Activated naive CD8-positive, alpha-beta T cell treated with anti-CD3 and anti-CD28 coated beads, Interleukin-2, amount 50 U/mL, for 24 hours (primary cell): Measurements from ENCODE around the gene PTPRN2.

Experiments
- ATAC-seq: fragments of 150-1000 bp; cut with Tn5 transposase; one replicate; pipeline ENCODE4 v1.10.0; 2021
- DNase-seq: peaks from one replicate; pipeline ENCODE4 v3.0.0; 2021
- H3K27ac Mint-ChIP-seq: one replicate; pipeline ENCODE4 v1.8.0; 2021; ENCODE audit warnings: mild to moderate bottlenecking, mixed read lengths
- H3K27me3 Mint-ChIP-seq: one replicate; pipeline ENCODE4 v1.8.0; 2021; ENCODE audit warnings: mixed read lengths
- H3K36me3 Mint-ChIP-seq: one replicate; pipeline ENCODE4 v1.8.0; 2021; ENCODE audit warnings: low read depth, mixed read lengths
- H3K4me1 Mint-ChIP-seq: one replicate; pipeline ENCODE4 v1.8.0; 2021; ENCODE audit warnings: mixed read lengths
- H3K4me3 Mint-ChIP-seq: one replicate; pipeline ENCODE4 v1.8.0; 2021; ENCODE audit warnings: mild to moderate bottlenecking, moderate library complexity, mixed read lengths
- H3K9me3 Mint-ChIP-seq: one replicate; pipeline ENCODE4 v1.8.0; 2021; ENCODE audit warnings: mixed read lengths

The PTPRN2 gene

DNA sequence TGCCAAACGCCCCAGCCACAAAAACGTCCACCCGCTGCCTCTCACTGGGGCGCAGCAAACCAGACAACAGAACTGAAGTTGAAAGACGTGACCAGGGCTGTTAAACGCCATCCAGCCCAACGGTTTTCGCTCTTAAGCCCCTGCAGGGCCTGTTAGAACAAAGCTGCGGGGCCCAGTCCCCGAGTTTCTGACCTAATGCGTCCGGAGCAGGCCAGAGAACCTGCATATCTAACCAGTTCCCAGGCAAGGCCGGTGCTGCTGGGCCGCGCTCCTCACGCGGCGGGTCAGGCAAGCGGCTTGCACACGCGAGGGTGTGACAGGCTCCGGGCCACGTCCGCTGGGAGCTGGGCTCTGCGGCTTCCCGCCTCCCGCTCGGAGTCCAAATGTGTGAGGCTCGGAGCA, 87.0 kb downstream of the PTPRN2 start:
- peaks cover 20% of the 10 kb centered on the region for H3K27me3 Mint-ChIP-seq
- H3K4me3 Mint-ChIP-seq: no peak overlapping the region
- no peaks in the 10 kb centered on the region for H3K36me3 Mint-ChIP-seq
- no peaks in the 10 kb centered on the region for H3K4me1 Mint-ChIP-seq
- H3K27ac Mint-ChIP-seq: no peak overlapping the region
- DNase-seq: no peak
- H3K9me3 Mint-ChIP-seq: peaks cover 3% of the 10 kb centered on the region
- no peak for ATAC-seq

DNA sequence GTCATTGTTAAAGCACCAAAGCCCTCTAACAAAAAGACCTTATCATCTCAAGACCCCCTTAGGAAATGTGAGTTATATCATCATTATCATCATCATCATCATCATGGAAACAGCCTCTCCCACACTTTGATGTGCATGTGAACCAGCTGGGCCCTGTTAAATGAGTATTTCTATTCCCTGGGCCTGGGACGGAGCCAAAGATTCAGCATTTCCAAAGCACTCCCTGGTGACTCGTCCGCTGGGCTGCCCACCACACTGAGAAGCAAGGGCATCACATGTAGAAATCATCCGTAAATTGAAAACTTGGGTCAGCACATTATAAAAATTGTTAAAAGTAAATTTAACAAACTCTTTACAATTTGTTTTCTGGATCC, 88.6 kb downstream of the PTPRN2 start:
- ATAC-seq (no peak), DNase-seq (no peak)
- Mint-ChIP-seq H3K4me3 (no peak overlapping the region), H3K36me3 (no peaks in the 10 kb centered on the region), H3K27ac (no peak overlapping the region), H3K27me3 (peaks cover 18% of the 10 kb centered on the region), H3K9me3 (no peaks in the 10 kb centered on the region), H3K4me1 (no peaks in the 10 kb centered on the region)

DNA sequence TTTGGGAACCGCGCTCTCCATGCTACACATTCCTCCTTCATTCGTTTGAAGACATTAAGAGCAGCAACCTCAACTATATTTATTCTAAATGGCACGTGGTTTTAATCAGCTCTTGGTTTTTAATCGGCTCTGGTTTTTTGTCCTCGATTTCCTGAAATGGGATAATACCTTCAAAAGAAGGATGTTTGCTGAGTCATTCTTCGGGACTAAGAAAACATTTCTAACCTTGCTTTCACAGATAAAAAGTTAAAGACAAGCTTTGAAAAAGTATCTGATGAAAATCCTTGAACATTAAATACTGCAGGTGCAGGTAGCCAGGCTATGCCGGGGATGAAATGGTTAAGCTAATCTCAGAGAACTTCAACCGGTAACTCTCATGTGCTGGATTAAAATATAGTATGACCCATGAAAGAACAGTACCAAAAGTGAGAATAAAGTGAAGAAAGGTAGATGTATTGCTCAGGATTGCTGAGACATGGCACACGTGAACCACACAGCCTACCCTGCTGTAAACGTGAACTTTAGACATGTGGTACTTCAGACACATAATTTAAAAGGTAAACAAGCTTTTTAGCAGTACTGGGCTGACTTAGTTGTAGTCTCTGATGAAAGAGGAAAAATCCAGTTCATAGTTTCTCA, 89.1 kb downstream of the PTPRN2 start:
- ATAC-seq: no peak
- Mint-ChIP-seq H3K27me3 (peaks cover 18% of the 10 kb centered on the region), H3K9me3 (no peaks in the 10 kb centered on the region), H3K27ac (no peak overlapping the region), H3K4me3 (no peak overlapping the region), H3K36me3 (no peaks in the 10 kb centered on the region), H3K4me1 (no peaks in the 10 kb centered on the region)
- DNase-seq: no peak

- DNase-seq (no peak), ATAC-seq (no peak)
- Mint-ChIP-seq H3K4me1 (no peaks in the 10 kb centered on the region), H3K27ac (no peak overlapping the region), H3K9me3 (no peaks in the 10 kb centered on the region), H3K36me3 (no peaks in the 10 kb centered on the region), H3K27me3 (peaks cover 13% of the 10 kb centered on the region), H3K4me3 (no peak overlapping the region)
These were observed 90.0 kb downstream of the PTPRN2 start for GRCh38 chr7:158497627-158498026.

DNA sequence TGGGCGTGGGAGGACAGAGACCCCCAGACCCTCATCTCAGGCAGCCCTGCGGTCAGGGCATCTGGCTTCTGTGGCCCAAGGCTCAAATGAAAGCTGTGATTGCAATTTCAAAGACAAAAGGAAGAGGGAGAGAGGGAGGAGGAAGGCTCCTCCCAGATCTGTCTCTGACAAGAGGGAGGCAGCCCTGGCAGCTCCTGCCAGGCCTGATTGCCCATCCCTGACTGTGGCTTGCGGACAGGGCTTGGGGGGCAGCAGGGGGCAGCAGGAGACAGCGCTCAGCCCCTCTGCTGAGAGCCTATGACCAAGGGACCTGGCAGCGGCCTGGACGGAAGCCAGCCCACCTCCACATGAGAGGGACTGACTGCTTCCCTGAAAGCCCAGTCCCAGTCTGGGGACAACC, 91.8 kb downstream of the PTPRN2 start:
- Mint-ChIP-seq H3K27ac (no peak overlapping the region), H3K4me3 (no peak overlapping the region), H3K4me1 (no peaks in the 10 kb centered on the region), H3K27me3 (peaks cover 13% of the 10 kb centered on the region), H3K9me3 (no peaks in the 10 kb centered on the region), H3K36me3 (no peaks in the 10 kb centered on the region)
- peak; percentile 63 for ATAC-seq
- DNase-seq: no peak

GRCh38 chr7:158495216-158495615, 92.4 kb downstream of the PTPRN2 start:
- Mint-ChIP-seq H3K9me3 (no peaks in the 10 kb centered on the region), H3K36me3 (no peaks in the 10 kb centered on the region), H3K4me1 (no peaks in the 10 kb centered on the region), H3K27me3 (peaks cover 12% of the 10 kb centered on the region), H3K4me3 (no peak overlapping the region), H3K27ac (no peak overlapping the region)
- no peak for DNase-seq
- ATAC-seq: no peak

GRCh38 chr7:158494643-158495042, 93.0 kb downstream of the PTPRN2 start:
- no peaks in the 10 kb centered on the region for H3K9me3 Mint-ChIP-seq
- no peaks in the 10 kb centered on the region for H3K36me3 Mint-ChIP-seq
- no peak overlapping the region for H3K4me3 Mint-ChIP-seq
- H3K27me3 Mint-ChIP-seq: peaks cover 9% of the 10 kb centered on the region
- DNase-seq: no peak
- no peak for ATAC-seq
- no peak overlapping the region for H3K27ac Mint-ChIP-seq
- no peaks in the 10 kb centered on the region for H3K4me1 Mint-ChIP-seq

DNA sequence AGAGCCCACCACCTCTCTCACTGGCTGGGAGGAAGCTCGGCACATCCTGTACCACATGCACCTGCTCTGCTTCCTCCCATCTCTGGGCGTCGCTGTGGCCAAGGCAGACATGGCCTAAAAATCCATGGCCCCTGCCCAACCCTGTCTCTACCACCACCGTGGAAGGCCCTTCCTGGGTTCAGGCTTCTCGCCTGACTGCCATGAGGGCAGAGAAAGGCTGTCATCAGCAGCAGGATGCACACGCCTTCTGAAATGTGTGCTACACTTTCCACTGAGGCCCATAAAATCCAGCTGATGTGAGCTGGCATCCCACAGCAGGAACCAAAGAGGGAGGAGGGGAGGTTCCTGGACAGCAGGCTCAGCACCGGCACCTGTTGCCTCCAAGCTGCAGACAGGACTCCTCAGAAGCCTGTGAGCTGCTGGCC, 93.4 kb downstream of the PTPRN2 start:
- Mint-ChIP-seq H3K4me3 (no peak overlapping the region), H3K27ac (no peak overlapping the region), H3K27me3 (peaks cover 9% of the 10 kb centered on the region), H3K36me3 (no peaks in the 10 kb centered on the region), H3K9me3 (no peaks in the 10 kb centered on the region), H3K4me1 (no peaks in the 10 kb centered on the region)
- ATAC-seq (no peak), DNase-seq (no peak)

DNA sequence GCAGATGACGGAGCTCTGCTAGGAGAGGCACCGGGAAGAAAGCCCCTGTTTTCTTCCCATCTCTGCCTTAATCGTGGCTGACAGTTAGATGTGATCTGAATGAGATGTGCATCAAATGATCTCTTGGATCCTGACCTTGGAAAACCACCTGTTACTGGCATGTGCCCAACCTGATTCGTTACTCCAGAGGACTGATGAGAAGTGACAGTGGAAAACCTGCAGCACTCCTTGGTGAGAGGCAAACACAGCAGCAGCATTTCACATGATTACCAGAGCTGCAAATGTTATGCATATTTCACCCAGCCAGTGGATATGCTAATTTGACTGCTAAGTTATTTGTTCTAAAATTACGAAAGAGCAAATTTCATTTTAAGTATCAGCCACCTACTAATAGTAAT, 95.3 kb downstream of the PTPRN2 start:
- H3K27ac Mint-ChIP-seq: no peak overlapping the region
- ATAC-seq: no peak

GRCh38 chr7:158491094-158491493, 96.5 kb downstream of the PTPRN2 start:
- DNase-seq: no peak
- H3K4me3 Mint-ChIP-seq: no peak overlapping the region
- no peaks in the 10 kb centered on the region for H3K9me3 Mint-ChIP-seq
- H3K4me1 Mint-ChIP-seq: no peaks in the 10 kb centered on the region
- no peaks in the 10 kb centered on the region for H3K36me3 Mint-ChIP-seq
- H3K27ac Mint-ChIP-seq: no peak overlapping the region
- no peaks in the 10 kb centered on the region for H3K27me3 Mint-ChIP-seq
- ATAC-seq: no peak

More for the DNA sequence above, 95.3 kb downstream of the PTPRN2 start:
- no peaks in the 10 kb centered on the region for H3K4me1 Mint-ChIP-seq
- no peaks in the 10 kb centered on the region for H3K36me3 Mint-ChIP-seq
- H3K27me3 Mint-ChIP-seq: peaks cover 2% of the 10 kb centered on the region
- H3K4me3 Mint-ChIP-seq: no peak overlapping the region
- no peaks in the 10 kb centered on the region for H3K9me3 Mint-ChIP-seq
- no peak for DNase-seq

DNA sequence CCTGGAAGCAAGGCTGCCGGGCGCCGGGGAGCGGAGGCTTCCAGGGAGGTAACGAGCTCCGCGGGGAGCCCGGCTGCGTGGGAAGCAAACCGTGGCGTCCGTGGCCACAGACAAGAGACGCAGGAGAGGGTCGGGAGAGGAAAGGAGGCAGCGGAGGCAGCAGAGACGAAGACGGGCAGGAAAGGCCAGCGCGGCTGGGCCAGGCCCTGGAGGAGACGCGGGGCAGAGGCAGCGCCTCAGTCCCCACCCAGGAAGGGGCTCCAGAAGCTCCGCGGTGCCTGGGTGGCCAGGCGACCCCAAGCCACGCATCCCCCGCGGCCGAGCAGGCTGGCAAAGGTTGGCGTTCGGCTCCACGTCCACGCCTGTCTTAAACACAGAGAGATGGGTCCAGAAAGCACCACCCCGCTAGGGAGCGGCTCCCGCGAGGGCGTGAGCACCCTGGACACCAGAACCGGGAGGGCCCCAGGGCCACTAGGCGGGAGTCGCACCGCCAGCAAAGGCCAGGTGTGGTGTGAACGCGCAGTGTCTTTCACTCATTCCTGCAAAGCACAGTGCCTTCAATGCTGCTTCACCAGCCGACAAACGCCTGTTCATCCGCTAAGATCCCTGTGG, 97.3 kb downstream of the PTPRN2 start:
- no peak overlapping the region for H3K4me3 Mint-ChIP-seq
- H3K36me3 Mint-ChIP-seq: no peaks in the 10 kb centered on the region
- ATAC-seq (no peak), DNase-seq (no peak)
- H3K9me3 Mint-ChIP-seq: no peaks in the 10 kb centered on the region
- no peak overlapping the region for H3K27ac Mint-ChIP-seq
- no peaks in the 10 kb centered on the region for H3K4me1 Mint-ChIP-seq
- no peaks in the 10 kb centered on the region for H3K27me3 Mint-ChIP-seq

DNA sequence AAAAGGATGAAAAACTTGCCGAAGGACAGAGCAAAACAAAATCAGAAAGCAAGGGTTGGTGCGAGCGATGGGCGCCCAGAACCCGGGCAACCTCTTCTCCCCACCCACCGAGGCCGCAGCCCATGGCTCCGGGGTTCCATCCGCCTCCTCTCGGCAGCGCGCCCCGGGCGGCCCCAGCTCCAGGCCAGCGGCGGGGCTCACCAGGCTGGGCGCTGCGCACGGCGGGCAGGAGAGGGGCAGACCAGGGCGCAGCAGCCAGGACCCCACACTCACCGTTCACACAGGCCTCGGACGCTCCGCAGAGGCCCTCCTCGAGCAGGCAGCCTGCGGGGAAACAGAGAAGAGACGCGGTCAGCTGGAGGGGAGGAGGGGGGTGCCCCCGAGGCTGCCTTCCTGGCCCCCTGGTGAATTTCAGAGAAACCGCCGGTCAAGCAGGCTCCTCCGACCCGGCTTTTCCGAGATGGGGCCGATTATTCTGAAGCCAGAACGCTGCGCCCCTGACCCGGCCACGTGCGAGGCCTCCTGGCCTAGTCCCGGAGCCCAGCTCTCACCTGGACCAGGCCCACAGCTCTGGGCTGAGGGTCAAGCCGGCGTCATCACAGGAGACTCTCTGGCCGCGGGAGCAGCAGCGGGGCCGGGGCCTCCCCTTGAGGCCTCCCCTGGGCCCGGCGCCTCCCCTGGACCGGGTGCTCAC, 98.0 kb downstream of the PTPRN2 start:
- no peak overlapping the region for H3K27ac Mint-ChIP-seq
- H3K4me3 Mint-ChIP-seq: no peak overlapping the region
- no peaks in the 10 kb centered on the region for H3K27me3 Mint-ChIP-seq
- no peak for DNase-seq
- no peaks in the 10 kb centered on the region for H3K36me3 Mint-ChIP-seq
- peak; percentile 20 for ATAC-seq
- no peaks in the 10 kb centered on the region for H3K4me1 Mint-ChIP-seq
- no peaks in the 10 kb centered on the region for H3K9me3 Mint-ChIP-seq

DNA sequence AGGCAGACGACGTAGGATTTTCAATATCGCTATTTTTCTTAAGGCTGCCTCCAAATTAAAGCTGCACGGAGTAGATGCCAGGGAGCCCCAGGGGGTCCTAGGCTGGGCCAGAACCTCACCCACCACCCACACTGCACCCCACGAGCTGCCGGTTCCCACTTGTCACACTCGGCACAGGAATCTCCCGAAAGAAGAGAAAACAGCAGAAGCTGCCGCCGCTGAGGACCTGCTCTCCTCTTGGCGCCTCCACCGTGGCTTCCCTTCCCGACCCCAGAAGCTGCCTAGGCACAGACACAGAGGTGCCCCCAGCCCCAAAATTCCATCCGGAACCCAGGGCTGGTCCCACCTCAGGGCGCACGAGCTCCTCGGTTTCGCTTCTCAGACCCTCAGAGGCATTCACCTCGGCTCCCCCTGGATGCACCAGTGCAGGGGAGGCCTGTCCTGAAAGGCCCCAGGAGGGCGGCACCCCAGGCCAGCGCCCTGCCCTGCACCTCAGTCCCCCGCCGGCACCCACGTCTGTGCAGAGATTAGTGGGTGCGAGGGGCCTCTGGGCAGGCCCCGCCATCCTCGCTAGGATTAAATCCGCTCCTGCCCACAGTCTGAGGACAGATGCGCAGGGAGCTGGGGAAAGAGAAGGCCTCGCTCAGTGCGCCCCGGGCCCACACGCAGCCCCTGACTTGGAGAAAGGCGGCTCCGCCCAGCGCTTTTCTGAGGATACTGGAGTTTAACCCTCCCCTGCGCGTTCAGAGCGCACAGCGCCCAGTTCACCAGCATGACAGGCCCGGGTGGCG, 99.2 kb downstream of the PTPRN2 start:
- no peaks in the 10 kb centered on the region for H3K27me3 Mint-ChIP-seq
- H3K4me3 Mint-ChIP-seq: no peak overlapping the region

GRCh38 chr7:158487631-158488151, 99.9 kb downstream of the PTPRN2 start:
- H3K4me1 Mint-ChIP-seq: no peaks in the 10 kb centered on the region
- no peaks in the 10 kb centered on the region for H3K9me3 Mint-ChIP-seq
- no peaks in the 10 kb centered on the region for H3K27me3 Mint-ChIP-seq
- ATAC-seq (no peak), DNase-seq (no peak)
- H3K27ac Mint-ChIP-seq: no peak overlapping the region
- H3K36me3 Mint-ChIP-seq: no peaks in the 10 kb centered on the region
- no peak overlapping the region for H3K4me3 Mint-ChIP-seq

More for the DNA sequence above, 99.2 kb downstream of the PTPRN2 start:
- DNase-seq (no peak), ATAC-seq (no peak)
- H3K4me1 Mint-ChIP-seq: no peaks in the 10 kb centered on the region
- H3K9me3 Mint-ChIP-seq: no peaks in the 10 kb centered on the region
- H3K36me3 Mint-ChIP-seq: no peaks in the 10 kb centered on the region
- H3K27ac Mint-ChIP-seq: no peak overlapping the region
